Stimulated activated CD8-positive, alpha-beta memory T cell treated with anti-CD3 and anti-CD28 coated beads, Interleukin-12 subunit alpha, Interleukin-12 subunit beta, amount 100 ng/mL, for 24 hours (primary cell): Measurements from ENCODE around the gene BCL10.

Experiments
- DNase-seq: peaks from one replicate; pipeline ENCODE4 v3.0.0-alpha.2; 2020; ENCODE audit errors: extremely low read depth

Gene BCL10

DNA sequence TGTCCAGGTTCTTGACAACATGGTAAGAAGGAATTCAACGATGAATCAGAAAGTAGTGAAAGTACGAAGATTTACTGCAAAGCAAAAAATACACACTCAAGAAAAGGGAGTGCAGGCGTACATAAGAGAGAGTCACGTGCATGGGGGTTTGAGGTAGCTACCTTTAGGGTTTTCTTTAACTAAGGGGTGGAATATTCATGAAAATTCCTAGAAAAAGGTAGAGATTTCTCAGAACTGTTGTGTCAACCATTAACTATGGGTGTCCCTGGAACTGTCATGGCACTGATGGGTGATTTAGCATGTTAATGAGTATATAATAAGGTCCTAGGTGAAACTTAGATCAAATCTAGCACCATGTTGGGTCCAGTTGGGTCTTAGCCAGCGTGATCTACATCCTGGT lies 53.1 kb downstream of the BCL10 start:
- DNase-seq: no peak

DNA sequence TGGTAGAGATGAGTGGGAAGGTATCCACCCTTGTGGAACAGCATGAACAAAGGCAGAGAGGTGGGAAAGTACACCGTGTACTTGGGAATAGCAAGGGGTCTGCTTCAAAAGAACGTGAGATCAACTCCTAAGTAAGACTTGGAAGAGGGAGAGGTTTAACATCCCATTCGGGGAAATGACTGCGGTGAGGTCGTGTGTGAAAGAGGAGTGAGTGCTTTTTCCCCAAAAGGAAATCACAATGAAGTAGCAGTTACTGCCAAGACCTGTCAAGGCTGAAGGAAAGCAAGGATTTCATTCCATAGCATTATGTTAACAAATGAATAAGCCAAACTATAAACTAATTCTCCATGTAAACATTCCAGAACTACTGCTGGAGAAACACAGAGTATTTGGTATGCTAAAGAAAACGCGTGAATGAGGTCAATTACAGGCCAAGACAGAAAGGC lies 55.7 kb downstream of the BCL10 start:
- no peak for DNase-seq

DNA sequence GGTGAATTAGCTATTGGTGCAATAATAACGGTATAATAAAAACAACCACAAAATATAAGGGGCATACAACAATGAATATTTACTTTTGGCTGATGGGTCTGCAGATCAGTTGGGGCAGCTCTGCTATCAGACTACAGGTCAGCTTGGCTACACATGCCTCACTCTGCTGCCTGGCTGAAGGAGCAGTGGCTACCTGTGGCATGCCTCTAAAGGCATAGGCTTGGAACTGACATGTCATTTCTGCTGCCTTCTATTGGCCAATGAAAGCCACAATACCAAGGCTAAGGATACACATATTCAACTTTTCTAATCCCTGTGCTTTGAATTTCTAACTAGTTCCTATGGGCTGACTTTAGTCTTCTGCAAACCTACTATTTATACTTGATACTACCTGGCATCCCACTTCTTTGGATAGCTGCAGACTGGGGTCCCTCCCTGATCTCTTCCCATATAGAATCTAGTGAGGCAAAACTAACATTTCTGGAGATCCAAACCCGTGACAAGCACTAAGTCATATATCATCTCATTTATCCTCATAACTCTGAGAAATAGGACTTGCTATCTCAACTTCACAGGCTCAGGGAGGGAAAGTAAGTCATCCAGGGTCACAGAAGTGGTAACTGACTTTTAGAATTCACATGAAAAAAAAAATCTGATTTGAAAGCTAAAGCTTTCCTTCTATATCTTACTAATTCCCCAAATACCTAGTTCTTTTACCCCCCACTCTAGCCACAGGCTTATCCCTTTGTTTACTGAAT lies 56.4 kb downstream of the BCL10 start:
- DNase-seq: no peak

DNA sequence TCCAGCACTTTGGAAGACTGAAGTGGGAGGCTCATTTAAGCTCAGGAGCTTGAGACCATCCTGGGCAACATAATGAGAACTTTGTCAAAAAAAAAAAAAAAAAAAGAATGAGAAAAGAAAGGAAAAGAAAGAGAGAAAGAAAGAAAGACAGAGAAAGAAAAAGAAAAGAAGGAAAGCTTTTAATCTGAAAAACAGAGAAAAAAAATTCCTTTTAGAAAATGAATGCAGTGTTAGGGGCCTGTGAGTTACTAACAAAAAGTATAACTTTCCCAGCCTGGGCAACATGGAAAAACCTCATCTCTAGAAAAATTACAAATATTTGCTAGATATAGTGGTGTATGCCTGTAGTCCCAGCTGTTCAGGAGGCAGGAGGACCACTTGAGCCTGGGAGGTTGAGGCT lies 59.7 kb downstream of the BCL10 start:
- no peak for DNase-seq
